ENCODE measurements around the gene ABHD12.

GRCh38 chr20:25321262-25321831 lies 69.3 kb downstream of the ABHD12 start:
- no peak for TF ChIP-seq CTCF (conservative IDR thresholded peaks at IDR 0.05; ENCODE audit: low read depth, low read length)
- no peak for TF ChIP-seq EZH2 (IDR thresholded peaks at IDR 0.05; ENCODE audit: low read length, unreplicated experiment)
- no peak for TF ChIP-seq EZH2phosphoT487 (IDR thresholded peaks at IDR 0.05; ENCODE audit: borderline replicate concordance, low read length)

Measured in PC-3 (cell line).